ENCODE results near the gene PHF24.

DNA sequence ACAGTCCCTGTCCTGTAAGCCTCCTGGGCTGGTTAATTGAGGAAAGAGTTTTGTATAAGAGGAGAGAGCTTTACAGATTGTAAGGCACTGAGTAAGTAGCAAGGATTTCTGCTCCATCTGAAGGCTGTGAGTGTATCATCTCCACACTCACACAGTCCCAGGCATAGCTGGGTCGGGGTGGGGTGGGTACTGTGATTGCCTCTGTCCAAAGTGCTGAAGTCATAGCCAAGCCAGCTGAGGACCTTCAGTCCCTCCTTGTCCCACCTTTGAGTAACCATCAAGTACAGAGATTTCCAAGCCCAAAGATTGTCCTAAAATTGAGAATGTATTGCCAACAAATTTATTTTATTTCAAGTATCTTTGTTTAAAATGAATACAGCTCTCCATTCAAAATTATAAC is 26.0 kb downstream of the PHF24 start:
- TF ChIP-seq CTCF (IDR thresholded peaks at IDR 0.05) (no peak), POLR2AphosphoS5 (IDR thresholded peaks at IDR 0.05) (no peak), EP300 (IDR thresholded peaks at IDR 0.05) (no peak)
